Heart left ventricle (tissue), 16 donors: ENCODE data around the gene KRT85. TPM values are rescaled to one million over a fixed set of nuclear protein-coding genes. Genes with fewer than 3 reads are reported as not detected.

Experiments
- ATAC-seq, 4 donors: fragments of 200-7000 bp; cut with Tn5 transposase; one replicate each; pipeline ENCODE4 v1.9.1; 2020 to 2022; ENCODE audit warnings: moderate library complexity in 4 of 4, mild to moderate bottlenecking in 3 of 4, moderate number of reproducible peaks in 1 of 4
- DNase-seq, 5 donors: peaks; one replicate each; pipeline ENCODE4 v3.0.0-alpha.2; 2020
- H3K27ac ChIP-seq, 12 donors: fragments of 200-600 bp; sonication (generic) in 4 of 12; one replicate each; pipeline versions ENCODE4 v1.5.0 to v1.8.0; 2016 to 2022; ENCODE audit warnings: mild to moderate bottlenecking in 2 of 12
- H3K27me3 ChIP-seq, 9 donors: fragments of 200-600 bp; sonication (generic) in 2 of 9; one replicate each; pipeline versions ENCODE4 v1.5.1 to v1.8.0; 2016 to 2022; ENCODE audit warnings: mild to moderate bottlenecking in 3 of 9
- H3K36me3 ChIP-seq, 9 donors: fragments of 200-600 bp; sonication (generic) in 2 of 9; one replicate each; pipeline versions ENCODE4 v1.5.0 to v1.8.0; 2018 to 2022; ENCODE audit warnings: mild to moderate bottlenecking in 2 of 9
- H3K4me1 ChIP-seq, 12 donors: fragments of 200-600 bp; sonication (generic) in 4 of 12; one replicate each; pipeline versions ENCODE4 v1.5.0 to v1.8.0; 2016 to 2022; ENCODE audit warnings: mild to moderate bottlenecking in 3 of 12
- H3K4me3 ChIP-seq, 12 donors: fragments of 200-600 bp; sonication (generic) in 4 of 12; one replicate each; pipeline versions ENCODE4 v1.5.0 to v1.8.0; 2017 to 2022; ENCODE audit warnings: mild to moderate bottlenecking in 9 of 12, moderate library complexity in 4 of 12
- H3K9me3 ChIP-seq, 12 donors: fragments of 200-600 bp; sonication (generic) in 4 of 12; one replicate each; pipeline versions ENCODE4 v1.5.0 to v1.8.0; 2016 to 2022; ENCODE audit warnings: mild to moderate bottlenecking in 1 of 12
- CTCF ChIP-seq, 12 donors: fragments of 200-600 bp; sonication (generic) in 4 of 12; IDR thresholded peaks; one replicate each; pipeline versions ENCODE4 v1.5.0 to v1.8.0; 2018 to 2022; ENCODE audit warnings: antibody characterized with exemption in 12 of 12, mild to moderate bottlenecking in 5 of 12
- POLR2A ChIP-seq, 2 donors: fragments of 450-650 bp; IDR thresholded peaks; one replicate each; pipeline ENCODE4 v1.6.1; 2017; ENCODE audit warnings: antibody characterized with exemption in 2 of 2, mild to moderate bottlenecking in 2 of 2, moderate library complexity in 2 of 2
- WGBS, 4 donors: extraction: QIAGEN DNeasy Blood & Tissue Kit in 2 of 4; methylation state at CpG; one replicate each; pipeline versions ENCODE4 v1.1.5 to v1.1.7; 2013 to 2018; 5-methylcytosine and 5-hydroxymethylcytosine counted together
- intact Hi-C, 10 donors: fragments of 100-400 bp; cut with DNase I; formaldehyde crosslinking; loops; one replicate each; pipeline versions ENCODE4 v1.11.1 to v1.14.2; 2022
- polyA plus RNA-seq, 2 donors: library from polyadenylated mRNA; stranded (reverse); fragments of 200-250 nt; gene quantifications; one replicate each; pipeline ENCODE4 v1.2.3, GENCODE V29; 2013
- total RNA-seq, 9 donors: library from RNA; depleted of rRNA in 2 of 9; stranded (reverse); fragments of >200 nt in 2 of 9; fragmentation: NEBNext Ultra II Directional in 3 of 9; extraction: Animal tissue kit (Norgen Biotek cat#: 25700) in 3 of 9; gene quantifications; one replicate each; pipeline versions ENCODE4 v1.1.0 to v1.2.4, GENCODE V29; 2016 to 2023
- donor health status: ischemic (EF 13 %, LVEDD 7.1; RV severe dilation, severe dysfunction).
- donor health status: healthy with polysubstance abuse.
- donor health status: DM: no; HTN: yes; CAD: no.
- donor health status: DM: no; HTN: no; CAD: no.
- donor health status: ischemic (EF 25% LVEDD 6.9; RV normal size, moderate dysfunction).
- donor health status: ischemic (EF 25% LVEDD 5.7; RV mildly dilated, moderate dysfunction).
- donor health status: healthy.
- donor health status: DM: yes; HTN: yes; CAD: no.
- donor health status: ischemic (EF 35%, LVEDD 5.7; RV mildly dilated, moderate dysfunction).
- donor health status: nonischemic (EF 11% LVEDD 7.7; RV severe dilation, severe dysfunction).
- donor health status: DM: yes; HTN: yes; CAD: no.
- donor health status: PGD.
- donor health status: ischemic (EF 29% LVEDD 5.4; RV normal size, mild dysfunction).
- donor health status: nonischemic (EF 23%, LVEDD 6.1; RV moderate dilation, normal function).

Gene KRT85
- total and polyA plus RNA-seq, 11 donors, result not detected

GRCh38 chr12:52313926-52314325, 53.4 kb downstream of the KRT85 start:
- Histone ChIP-seq H3K27ac (no peak overlapping the region), H3K9me3 (no peaks in the 10 kb centered on the region), H3K4me1 (peaks cover 0 to 6% (median 0%) of the 10 kb centered on the region in 12 donors), H3K36me3 (no peaks in the 10 kb centered on the region), H3K27me3 (peaks cover 0 to 35% (median 4%) of the 10 kb centered on the region in 9 donors), H3K4me3 (no peak overlapping the region)
- 78 to 85% (median 81%) methylated on average over 9 of the region's 9 CpGs for WGBS, 4 donors
- intact Hi-C loops, result no loop called here
- DNase-seq (peak in 1 of 5 donors; percentile 2), ATAC-seq (no peak)
- TF ChIP-seq CTCF (IDR thresholded peaks at IDR 0.05) (no peak), POLR2A (IDR thresholded peaks at IDR 0.05) (no peak)

- H3K4me1 ChIP-seq, result peaks cover 0 to 11% (median 0%) of the 10 kb centered on the region in 12 donors
- H3K9me3 ChIP-seq, result no peaks in the 10 kb centered on the region
- TF ChIP-seq CTCF (IDR thresholded peaks at IDR 0.05) (no peak), POLR2A (IDR thresholded peaks at IDR 0.05) (no peak)
- intact Hi-C loops, result no loop called here
- no peaks in the 10 kb centered on the region for H3K36me3 ChIP-seq
- no peak for DNase-seq
- peaks cover 0 to 35% (median 4%) of the 10 kb centered on the region in 9 donors for H3K27me3 ChIP-seq
- WGBS, 4 donors, result 64 to 69% (median 68%) methylated on average over 3 of the region's 3 CpGs
- H3K27ac ChIP-seq, result no peak overlapping the region
- no peak overlapping the region for H3K4me3 ChIP-seq
- ATAC-seq, result no peak
These were observed 53.8 kb downstream of the KRT85 start for GRCh38 chr12:52313461-52313860.

GRCh38 chr12:52312086-52312485, 55.2 kb downstream of the KRT85 start:
- no peaks in the 10 kb centered on the region for H3K9me3 ChIP-seq
- H3K27me3 ChIP-seq, result peaks cover 0 to 37% (median 11%) of the 10 kb centered on the region in 9 donors
- intact Hi-C loops, result no loop called here
- no peak overlapping the region for H3K27ac ChIP-seq
- ATAC-seq (no peak), DNase-seq (no peak)
- peaks cover 0 to 19% (median 0%) of the 10 kb centered on the region in 12 donors for H3K4me1 ChIP-seq
- WGBS, 4 donors, result 64 to 78% (median 73%) methylated on average over 4 of the region's 4 CpGs
- TF ChIP-seq CTCF (IDR thresholded peaks at IDR 0.05) (no peak), POLR2A (IDR thresholded peaks at IDR 0.05) (no peak)
- no peaks in the 10 kb centered on the region for H3K36me3 ChIP-seq
- H3K4me3 ChIP-seq, result no peak overlapping the region

DNA sequence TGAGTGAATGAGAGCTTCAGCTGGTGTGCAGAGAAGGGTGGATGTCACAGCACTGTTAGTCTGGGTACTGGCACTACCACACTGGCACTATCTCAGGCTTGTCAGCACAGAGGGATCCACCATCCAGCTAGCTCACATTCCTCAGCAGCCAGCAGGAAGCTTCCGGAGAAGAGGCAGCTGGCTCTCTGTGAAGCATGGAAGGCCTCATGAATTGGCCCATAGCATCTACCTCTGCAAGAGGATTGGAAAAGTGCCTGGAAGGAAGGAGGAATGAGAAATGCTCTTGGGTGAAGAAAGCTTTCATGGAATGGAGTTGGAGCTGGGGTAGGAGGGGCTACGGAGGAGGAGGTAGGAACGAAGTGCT, 56.0 kb downstream of the KRT85 start:
- Histone ChIP-seq H3K4me1 (peaks cover 0 to 19% (median 0%) of the 10 kb centered on the region in 12 donors), H3K4me3 (no peak overlapping the region), H3K27me3 (peaks cover 0 to 45% (median 11%) of the 10 kb centered on the region in 9 donors), H3K36me3 (no peaks in the 10 kb centered on the region), H3K27ac (no peak overlapping the region), H3K9me3 (no peaks in the 10 kb centered on the region)
- no peak for ATAC-seq
- TF ChIP-seq CTCF (IDR thresholded peaks at IDR 0.05), result no peak
- no peak for TF ChIP-seq POLR2A (IDR thresholded peaks at IDR 0.05)
- no peak for DNase-seq
- intact Hi-C loops, result no loop called here
- WGBS, 4 donors, result 55 to 69% (median 64%) methylated on average over 3 of the region's 3 CpGs
